Measurements from ENCODE around the gene RASSF1. TPM values are rescaled to one million over a fixed set of nuclear protein-coding genes. Genes with fewer than 3 reads are reported as not detected.

RASSF1 gene
- total RNA-seq, 1 donor from 2014 or later: 11.4 TPM

- intact Hi-C loops (cut with micrococcal nuclease): no loop called here
- TF ChIP-seq, protein P1, sequence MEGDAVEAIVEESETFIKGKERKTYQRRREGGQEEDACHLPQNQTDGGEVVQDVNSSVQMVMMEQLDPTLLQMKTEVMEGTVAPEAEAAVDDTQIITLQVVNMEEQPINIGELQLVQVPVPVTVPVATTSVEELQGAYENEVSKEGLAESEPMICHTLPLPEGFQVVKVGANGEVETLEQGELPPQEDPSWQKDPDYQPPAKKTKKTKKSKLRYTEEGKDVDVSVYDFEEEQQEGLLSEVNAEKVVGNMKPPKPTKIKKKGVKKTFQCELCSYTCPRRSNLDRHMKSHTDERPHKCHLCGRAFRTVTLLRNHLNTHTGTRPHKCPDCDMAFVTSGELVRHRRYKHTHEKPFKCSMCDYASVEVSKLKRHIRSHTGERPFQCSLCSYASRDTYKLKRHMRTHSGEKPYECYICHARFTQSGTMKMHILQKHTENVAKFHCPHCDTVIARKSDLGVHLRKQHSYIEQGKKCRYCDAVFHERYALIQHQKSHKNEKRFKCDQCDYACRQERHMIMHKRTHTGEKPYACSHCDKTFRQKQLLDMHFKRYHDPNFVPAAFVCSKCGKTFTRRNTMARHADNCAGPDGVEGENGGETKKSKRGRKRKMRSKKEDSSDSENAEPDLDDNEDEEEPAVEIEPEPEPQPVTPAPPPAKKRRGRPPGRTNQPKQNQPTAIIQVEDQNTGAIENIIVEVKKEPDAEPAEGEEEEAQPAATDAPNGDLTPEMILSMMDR (IDR thresholded peaks at IDR 0.05; ENCODE audit: borderline replicate concordance): no peak
- peak; percentile 82 for DNase-seq
- Histone ChIP-seq H3K4me1 (peaks cover 15% of the 10 kb centered on the region), H3K36me3 (no peaks in the 10 kb centered on the region), H3K27ac (replicated peaks) (peak overlapping the region; percentile 38), H3K4me3 (peak overlapping the region; percentile 68), H3K9me3 (replicated peaks) (no peaks in the 10 kb centered on the region), H3K27me3 (ENCODE audit: low read depth) (no peaks in the 10 kb centered on the region)
Measured at GRCh38 chr3:50365080-50365841, 24.6 kb upstream of the RASSF1 start.

GRCh38 chr3:50364573-50365079, 24.0 kb upstream of the RASSF1 start:
- peak overlapping the region; percentile 68 for H3K4me3 ChIP-seq
- intact Hi-C loops (cut with micrococcal nuclease): no loop called here
- H3K27ac ChIP-seq (replicated peaks): peak overlapping the region; percentile 38
- peaks cover 20% of the 10 kb centered on the region for H3K4me1 ChIP-seq
- DNase-seq: no peak
- no peaks in the 10 kb centered on the region for H3K36me3 ChIP-seq
- no peaks in the 10 kb centered on the region for H3K27me3 ChIP-seq (ENCODE audit: low read depth)
- H3K9me3 ChIP-seq (replicated peaks): no peaks in the 10 kb centered on the region
- TF ChIP-seq, protein P1 (IDR thresholded peaks at IDR 0.05; ENCODE audit: borderline replicate concordance): no peak

DNA sequence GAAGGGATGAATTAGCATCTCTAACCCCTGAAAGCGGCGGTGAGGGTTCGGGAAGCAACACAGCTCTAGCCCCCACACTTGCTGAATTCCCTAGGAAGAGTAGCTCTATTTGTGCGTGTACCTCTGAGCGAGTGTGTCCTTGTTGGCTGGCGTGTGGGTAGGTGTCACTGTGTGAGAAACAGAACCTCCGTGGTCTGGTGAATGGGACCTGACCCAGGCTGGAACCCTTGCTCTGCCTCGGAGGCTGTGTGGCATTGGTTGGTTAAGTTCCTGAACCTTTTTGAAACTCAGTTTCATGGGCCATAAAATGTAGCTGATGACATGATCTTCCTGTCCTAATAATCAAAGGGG, 19.1 kb upstream of the RASSF1 start:
- TF ChIP-seq, protein P1 (IDR thresholded peaks at IDR 0.05; ENCODE audit: borderline replicate concordance): no peak
- Histone ChIP-seq H3K4me1 (peaks cover 57% of the 10 kb centered on the region), H3K27ac (replicated peaks) (peak overlapping the region; percentile 92), H3K9me3 (replicated peaks) (no peaks in the 10 kb centered on the region), H3K4me3 (peak overlapping the region; percentile 88), H3K36me3 (peaks cover 31% of the 10 kb centered on the region), H3K27me3 (ENCODE audit: low read depth) (no peaks in the 10 kb centered on the region)
- intact Hi-C loops (cut with micrococcal nuclease): no loop called here
- DNase-seq: no peak

DNA sequence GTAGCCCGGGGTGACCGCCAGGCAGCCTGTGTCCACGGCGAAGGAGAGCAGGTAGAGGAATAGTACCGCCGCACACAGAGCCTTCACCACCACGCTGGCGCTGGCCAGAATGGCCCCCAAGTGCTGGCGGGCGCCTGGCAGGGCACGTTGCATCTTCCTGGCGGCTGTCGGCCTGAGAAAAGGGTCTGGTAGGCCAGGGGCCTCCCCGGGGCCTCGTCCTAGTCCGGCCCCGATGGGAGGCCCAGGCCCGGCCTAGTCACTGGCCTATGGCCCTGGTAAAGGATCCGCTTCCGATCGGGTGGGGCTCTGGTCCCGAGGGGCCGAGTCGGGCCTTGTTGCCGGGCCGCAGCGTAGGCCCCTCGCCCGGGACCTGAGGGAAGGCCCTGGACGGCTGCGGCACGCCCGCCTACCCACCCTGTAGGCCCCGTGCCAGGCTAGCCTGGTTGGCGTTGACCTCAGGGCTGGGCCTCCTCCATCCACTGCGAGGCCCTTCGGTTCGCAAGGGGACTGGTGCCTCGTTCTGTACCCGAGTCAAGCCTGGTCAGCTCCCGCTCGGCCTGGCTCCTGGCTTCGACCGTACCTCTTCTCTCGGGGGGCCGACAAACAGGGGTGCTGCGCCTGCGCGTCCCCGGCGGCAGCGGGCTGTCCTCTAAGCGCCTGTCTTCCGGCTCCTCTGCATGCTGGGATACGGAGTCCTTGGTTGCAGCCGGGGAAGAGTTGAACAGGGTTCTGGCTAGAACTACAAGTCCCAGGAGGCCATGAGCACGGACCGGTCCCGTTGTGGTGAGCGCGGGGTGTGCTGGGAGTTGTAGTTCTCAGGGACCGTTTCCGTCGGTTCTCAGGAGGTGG, 18.5 kb upstream of the RASSF1 start, which contains the start of gene TMEM115:
Gene TMEM115, minus strand, starts transcription at position 611 of the 849 bp plus-strand sequence. Its CDS starts 458 bp downstream, at position 153.
- TF ChIP-seq, protein P1 (IDR thresholded peaks at IDR 0.05; ENCODE audit: borderline replicate concordance): no peak
- peak within 1 kb of the TSS; percentile 88 for H3K4me3 ChIP-seq
- peak; percentile 95 for DNase-seq
- peaks cover 37% of the 10 kb centered on the region for H3K36me3 ChIP-seq
- no peaks in the 10 kb centered on the region for H3K27me3 ChIP-seq (ENCODE audit: low read depth)
- H3K27ac ChIP-seq (replicated peaks): peak within 1 kb of the TSS; percentile 92
- H3K4me1 ChIP-seq: peaks cover 57% of the 10 kb centered on the region
- H3K9me3 ChIP-seq (replicated peaks): no peaks in the 10 kb centered on the region
- intact Hi-C loops (cut with micrococcal nuclease): no loop called here

- Histone ChIP-seq H3K4me1 (peaks cover 62% of the 10 kb centered on the region), H3K27me3 (ENCODE audit: low read depth) (no peaks in the 10 kb centered on the region)
Measured at GRCh38 chr3:50358355-50358910, 17.8 kb upstream of the RASSF1 start.

More at GRCh38 chr3:50358355-50358910, 17.8 kb upstream of the RASSF1 start:
- intact Hi-C loops (cut with micrococcal nuclease): no loop called here
- H3K27ac ChIP-seq (replicated peaks): peak overlapping the region; percentile 92
- no peak for DNase-seq
- H3K9me3 ChIP-seq (replicated peaks): no peaks in the 10 kb centered on the region
- peaks cover 44% of the 10 kb centered on the region for H3K36me3 ChIP-seq
- TF ChIP-seq, protein P1 (IDR thresholded peaks at IDR 0.05; ENCODE audit: borderline replicate concordance): no peak
- H3K4me3 ChIP-seq: peak overlapping the region; percentile 88
